CD4-positive, alpha-beta T cell treated with Interleukin-2 at 100 ng/mL for 4 hours (primary cell): ENCODE measurements around the gene SLC1A4.

Source experiments
- DNase-seq: peaks from one replicate; pipeline ENCODE4 v3.0.0-alpha.2; 2020; ENCODE audit warnings: low spot score

Gene SLC1A4

DNA sequence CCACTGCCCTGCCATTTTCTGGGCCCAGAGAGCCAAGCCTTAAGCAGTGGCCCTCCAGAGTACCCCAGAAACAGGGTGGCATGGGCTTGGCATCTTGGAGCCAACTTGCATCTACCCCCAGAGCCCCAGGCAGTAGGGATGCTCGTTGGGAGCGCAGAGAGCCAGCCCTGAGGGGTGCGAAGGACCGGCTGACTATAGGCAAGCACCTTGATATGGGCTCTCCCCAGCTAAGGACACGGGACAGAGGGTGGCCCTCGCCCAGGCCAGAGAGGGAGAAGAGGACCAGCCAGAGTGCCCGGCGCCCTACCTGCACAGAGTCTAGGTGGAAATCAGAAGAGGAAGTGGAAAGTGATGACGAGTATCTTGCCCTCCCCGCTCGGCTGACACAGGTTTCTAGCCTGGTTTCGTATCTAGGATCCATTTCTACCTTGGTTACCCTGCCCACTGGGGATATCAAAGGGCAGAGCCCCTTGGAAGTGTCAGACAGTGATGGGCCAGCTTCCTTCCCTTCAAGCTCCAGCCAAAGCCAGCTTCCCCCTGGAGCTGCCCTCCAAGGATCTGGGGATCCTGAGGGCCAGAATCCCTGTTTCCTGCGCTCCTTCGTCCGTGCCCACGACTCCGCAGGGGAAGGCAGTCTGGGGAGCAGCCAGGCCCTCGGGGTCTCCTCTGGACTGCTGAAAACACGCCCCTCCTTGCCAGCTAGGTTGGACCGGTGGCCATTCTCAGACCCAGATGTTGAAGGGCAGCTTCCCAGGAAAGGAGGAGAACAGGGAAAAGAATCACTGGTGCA is 83.2 kb downstream of the SLC1A4 start:
- DNase-seq, result no peak
